GM12874 (cell line): ENCODE measurements around the gene IL3.
A peak's percentile ranks its signal among the peaks of the same experiment; 100 is the strongest.

Experiments
- TF ChIP-seq, protein P1 (sequence below): IDR thresholded peaks from 2 replicates; pipeline ENCODE4 v1.5.1; 2011; ENCODE audit warnings: low read depth, mild to moderate bottlenecking, control low read depth, low read length, moderate library complexity; ENCODE audit not compliant: insufficient read depth

The IL3 gene

GRCh38 chr5:132099076-132099748, 38.8 kb downstream of the IL3 start:
- TF ChIP-seq, protein P1, sequence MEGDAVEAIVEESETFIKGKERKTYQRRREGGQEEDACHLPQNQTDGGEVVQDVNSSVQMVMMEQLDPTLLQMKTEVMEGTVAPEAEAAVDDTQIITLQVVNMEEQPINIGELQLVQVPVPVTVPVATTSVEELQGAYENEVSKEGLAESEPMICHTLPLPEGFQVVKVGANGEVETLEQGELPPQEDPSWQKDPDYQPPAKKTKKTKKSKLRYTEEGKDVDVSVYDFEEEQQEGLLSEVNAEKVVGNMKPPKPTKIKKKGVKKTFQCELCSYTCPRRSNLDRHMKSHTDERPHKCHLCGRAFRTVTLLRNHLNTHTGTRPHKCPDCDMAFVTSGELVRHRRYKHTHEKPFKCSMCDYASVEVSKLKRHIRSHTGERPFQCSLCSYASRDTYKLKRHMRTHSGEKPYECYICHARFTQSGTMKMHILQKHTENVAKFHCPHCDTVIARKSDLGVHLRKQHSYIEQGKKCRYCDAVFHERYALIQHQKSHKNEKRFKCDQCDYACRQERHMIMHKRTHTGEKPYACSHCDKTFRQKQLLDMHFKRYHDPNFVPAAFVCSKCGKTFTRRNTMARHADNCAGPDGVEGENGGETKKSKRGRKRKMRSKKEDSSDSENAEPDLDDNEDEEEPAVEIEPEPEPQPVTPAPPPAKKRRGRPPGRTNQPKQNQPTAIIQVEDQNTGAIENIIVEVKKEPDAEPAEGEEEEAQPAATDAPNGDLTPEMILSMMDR, result no peak

GRCh38 chr5:132099905-132100304, 39.5 kb downstream of the IL3 start:
- TF ChIP-seq, protein P1, result no peak

GRCh38 chr5:132100672-132101261, 40.3 kb downstream of the IL3 start:
- TF ChIP-seq, protein P1, result no peak

DNA sequence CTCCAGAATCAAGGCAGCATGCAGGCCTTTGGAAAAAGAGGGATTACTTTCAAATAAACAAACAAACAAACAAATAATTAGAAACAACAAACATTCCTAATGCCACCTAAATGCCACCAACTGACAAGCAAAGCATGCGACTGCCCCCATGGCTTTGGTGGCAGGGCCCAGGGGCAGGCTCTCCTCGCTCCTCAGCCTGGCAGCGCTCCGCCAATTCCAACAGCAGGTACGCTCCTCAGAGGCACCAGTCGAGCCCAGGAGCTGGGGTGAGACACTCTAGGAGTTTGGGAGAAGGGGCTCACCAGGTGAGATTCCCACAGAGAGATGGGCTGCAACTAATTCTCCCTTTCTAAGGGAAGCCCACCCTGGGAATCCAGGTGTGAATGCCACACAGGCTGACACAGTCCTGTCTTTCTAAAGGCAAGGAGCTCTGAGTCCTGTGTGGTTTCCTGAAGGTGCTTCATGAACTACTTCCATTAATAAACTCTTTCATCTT, 41.0 kb downstream of the IL3 start:
- TF ChIP-seq, protein P1, result no peak

DNA sequence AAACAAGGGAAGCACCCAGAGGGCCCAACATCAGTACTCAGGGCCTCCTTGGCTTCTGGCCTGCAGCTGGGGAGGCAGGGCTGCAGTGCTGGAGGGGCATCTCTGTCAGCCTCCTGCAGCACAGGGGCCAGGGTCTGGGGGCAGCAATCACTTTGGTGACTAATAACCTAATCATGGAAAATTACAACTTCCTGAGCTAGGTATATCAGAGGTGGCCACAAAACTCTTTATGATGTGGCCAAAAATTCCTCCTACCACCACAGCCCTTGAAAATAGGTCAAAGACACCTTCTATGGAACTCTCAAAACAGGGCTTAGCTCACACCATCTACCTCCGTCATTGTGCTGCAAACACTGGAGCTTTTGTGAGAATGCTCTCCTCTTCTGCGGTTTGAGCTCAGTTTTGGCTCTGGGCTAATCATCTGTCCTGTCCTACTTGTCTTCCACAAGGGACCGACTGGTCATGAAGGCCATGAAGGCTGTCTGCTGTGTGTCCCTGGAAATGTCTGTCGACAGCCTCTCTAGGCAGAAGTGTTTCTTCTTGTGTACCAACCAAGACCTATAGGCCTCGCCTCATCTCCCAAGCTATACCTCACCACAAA, 41.7 kb downstream of the IL3 start:
- TF ChIP-seq, protein P1, result no peak

- TF ChIP-seq, protein P1, result no peak
These were observed 42.5 kb downstream of the IL3 start for GRCh38 chr5:132102944-132103331.

- TF ChIP-seq, protein P1, result 0 out of 2 replicates have a peak, but pooled peaks have one; percentile 25
These were observed 43.0 kb downstream of the IL3 start for GRCh38 chr5:132103332-132103951.
